Measurements from ENCODE around the gene DHTKD1.

DNA sequence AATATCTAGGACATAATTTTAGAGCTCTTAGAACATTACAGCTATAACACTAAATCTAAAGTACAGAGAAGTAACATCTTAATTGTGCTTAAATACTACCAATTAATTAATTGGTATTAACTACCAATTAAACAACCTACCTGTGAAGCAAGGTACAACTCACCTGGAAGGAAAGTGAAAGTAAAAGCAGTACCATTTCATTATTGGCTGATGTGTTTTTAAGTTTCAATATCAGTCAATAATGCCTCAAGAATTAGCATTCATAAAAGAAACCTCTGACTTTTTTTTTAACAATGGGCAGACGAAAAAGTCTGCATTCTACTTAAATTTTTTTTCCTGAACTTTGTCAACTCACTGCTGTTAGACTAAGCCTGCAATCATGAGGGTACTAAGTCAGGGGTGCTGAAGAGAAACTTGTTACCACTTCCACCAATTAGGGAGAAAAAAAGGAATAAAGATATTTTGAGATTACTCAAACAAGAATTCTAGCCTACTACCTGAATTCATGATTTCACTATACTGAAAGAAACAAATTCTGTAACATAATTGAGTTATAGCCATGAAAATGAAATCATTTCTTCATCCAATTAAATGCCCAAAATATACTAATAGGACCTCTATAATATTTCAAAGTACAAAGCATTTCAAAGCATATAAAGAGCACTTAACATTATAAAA is 46.0 kb upstream of the DHTKD1 start:
- TF ChIP-seq, protein P1, sequence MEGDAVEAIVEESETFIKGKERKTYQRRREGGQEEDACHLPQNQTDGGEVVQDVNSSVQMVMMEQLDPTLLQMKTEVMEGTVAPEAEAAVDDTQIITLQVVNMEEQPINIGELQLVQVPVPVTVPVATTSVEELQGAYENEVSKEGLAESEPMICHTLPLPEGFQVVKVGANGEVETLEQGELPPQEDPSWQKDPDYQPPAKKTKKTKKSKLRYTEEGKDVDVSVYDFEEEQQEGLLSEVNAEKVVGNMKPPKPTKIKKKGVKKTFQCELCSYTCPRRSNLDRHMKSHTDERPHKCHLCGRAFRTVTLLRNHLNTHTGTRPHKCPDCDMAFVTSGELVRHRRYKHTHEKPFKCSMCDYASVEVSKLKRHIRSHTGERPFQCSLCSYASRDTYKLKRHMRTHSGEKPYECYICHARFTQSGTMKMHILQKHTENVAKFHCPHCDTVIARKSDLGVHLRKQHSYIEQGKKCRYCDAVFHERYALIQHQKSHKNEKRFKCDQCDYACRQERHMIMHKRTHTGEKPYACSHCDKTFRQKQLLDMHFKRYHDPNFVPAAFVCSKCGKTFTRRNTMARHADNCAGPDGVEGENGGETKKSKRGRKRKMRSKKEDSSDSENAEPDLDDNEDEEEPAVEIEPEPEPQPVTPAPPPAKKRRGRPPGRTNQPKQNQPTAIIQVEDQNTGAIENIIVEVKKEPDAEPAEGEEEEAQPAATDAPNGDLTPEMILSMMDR (IDR thresholded peaks at IDR 0.05) = no peak
- no peak for TF ChIP-seq POLR2A (IDR thresholded peaks at IDR 0.05)
